Right lobe of liver (tissue), 6 donors: ENCODE data around the gene CCL7. TPM values are rescaled to one million over a fixed set of nuclear protein-coding genes. Genes with fewer than 3 reads are reported as not detected.

ENCODE experiments used
- ATAC-seq, 4 donors: fragments of 200-7000 bp; cut with Tn5 transposase; one replicate each; pipeline ENCODE4 v1.9.1; 2020; ENCODE audit warnings: mild to moderate bottlenecking in 4 of 4, moderate library complexity in 4 of 4
- DNase-seq, 3 donors: peaks; one replicate each; pipeline ENCODE4 v3.0.0-alpha.2; 2020
- H3K27ac ChIP-seq, 3 donors: fragments of 200-600 bp; one replicate each; pipeline ENCODE4 v1.8.0; 2022
- H3K27me3 ChIP-seq, 2 donors: fragments of 200-600 bp; one replicate each; pipeline ENCODE4 v1.8.0; 2022
- H3K36me3 ChIP-seq, 4 donors: fragments of 200-600 bp; sonication (generic) in 1 of 4; one replicate each; pipeline versions ENCODE4 v1.5.1 to v1.8.0; 2017 to 2022; ENCODE audit warnings: control low read depth in 1 of 4
- H3K4me1 ChIP-seq, 4 donors: fragments of 200-600 bp; sonication (generic) in 1 of 4; one replicate each; pipeline versions ENCODE4 v1.5.1 to v1.8.0; 2017 to 2022; ENCODE audit warnings: control low read depth in 1 of 4
- H3K4me3 ChIP-seq, 3 donors: fragments of 200-600 bp; one replicate each; pipeline ENCODE4 v1.8.0; 2022
- H3K9me3 ChIP-seq, 4 donors: fragments of 200-600 bp; sonication (generic) in 1 of 4; one replicate each; pipeline versions ENCODE4 v1.5.1 to v1.8.0; 2017 to 2022; ENCODE audit warnings: control low read depth in 1 of 4
- POLR2A ChIP-seq: fragments of 450-650 bp; IDR thresholded peaks from one replicate; pipeline ENCODE4 v1.6.1; 2017; ENCODE audit warnings: antibody characterized with exemption, mild to moderate bottlenecking
- WGBS: methylation state at CpG from one replicate; pipeline ENCODE4 v1.1.6; 2018; ENCODE audit warnings: low coverage, low lambda C conversion rate; ENCODE audit not compliant: insufficient coverage; ENCODE audit errors: missing lambda C conversion rate; 5-methylcytosine and 5-hydroxymethylcytosine counted together
- intact Hi-C, 2 donors: fragments of 100-400 bp; cut with DNase I; formaldehyde crosslinking; loops; one replicate each; pipeline versions ENCODE4 v1.11.2 to v1.14.1; 2022
- total RNA-seq, 6 experiments: library from RNA; depleted of rRNA in 2 of 6; stranded (reverse); fragments of >200 nt in 2 of 6; fragmentation: NEBNext Ultra II Directional in 3 of 6; extraction: Animal tissue kit (Norgen Biotek cat#: 25700) in 3 of 6; gene quantifications; one replicate each; pipeline versions ENCODE4 v1.1.0 to v1.2.4, GENCODE V29; 2016 to 2023
- TF ChIP-seq, protein P1 (sequence below), 4 donors: fragments of 200-600 bp in 3 of 4; fragments of 450-650 bp in 1 of 4; IDR thresholded peaks; one replicate each; pipeline versions ENCODE4 v1.5.1 to v1.8.0; 2016 to 2022; ENCODE audit warnings: antibody characterized with exemption in 4 of 4, mild to moderate bottlenecking in 2 of 4
- donor health status: DM: no; HTN: yes; CAD: no.
- donor health status: DM: no; HTN: no; CAD: no.
- donor health status: DM: no; HTN: no; CAD: no.
- donor health status: DM: no; HTN: yes; CAD: no.
- donor health status: DM: no; HTN: yes; CAD: no.

The CCL7 gene
- total RNA-seq, 6 experiments from 2014 or later, result not detected

DNA sequence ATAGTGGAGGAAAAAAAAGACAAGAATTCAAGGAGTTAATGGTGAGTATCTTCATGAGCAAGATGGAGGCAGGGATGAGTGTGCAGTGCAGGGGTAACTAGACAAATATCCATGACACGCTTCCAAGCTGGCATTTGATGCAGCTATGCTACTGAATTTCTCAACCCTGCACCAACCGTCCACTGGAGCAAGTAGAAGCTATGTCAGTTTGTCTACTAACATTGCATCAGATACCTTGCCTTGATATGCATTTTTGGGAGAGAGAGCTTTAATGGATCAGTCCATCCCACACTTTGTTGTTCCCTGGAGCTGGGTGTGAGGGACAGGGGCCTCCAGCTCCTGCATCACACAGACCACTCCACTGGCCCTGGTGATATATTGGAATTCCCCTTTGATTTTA, 32.0 kb downstream of the CCL7 start:
- Histone ChIP-seq H3K36me3 (no peaks in the 10 kb centered on the region), H3K4me1 (no peaks in the 10 kb centered on the region), H3K9me3 (no peaks in the 10 kb centered on the region), H3K4me3 (no peak overlapping the region), H3K27ac (no peak overlapping the region), H3K27me3 (no peaks in the 10 kb centered on the region)
- DNase-seq (no peak), ATAC-seq (no peak)
- WGBS, result 75% methylated on average over 1 of the region's 2 CpGs
- intact Hi-C loops, result loop anchor here in 1 of 2 donors (10.0 kb wide), 1 partner anchor 97 kb away; no protein-coding TSS in a partner anchor
- TF ChIP-seq POLR2A, result no peak
- TF ChIP-seq, protein P1, sequence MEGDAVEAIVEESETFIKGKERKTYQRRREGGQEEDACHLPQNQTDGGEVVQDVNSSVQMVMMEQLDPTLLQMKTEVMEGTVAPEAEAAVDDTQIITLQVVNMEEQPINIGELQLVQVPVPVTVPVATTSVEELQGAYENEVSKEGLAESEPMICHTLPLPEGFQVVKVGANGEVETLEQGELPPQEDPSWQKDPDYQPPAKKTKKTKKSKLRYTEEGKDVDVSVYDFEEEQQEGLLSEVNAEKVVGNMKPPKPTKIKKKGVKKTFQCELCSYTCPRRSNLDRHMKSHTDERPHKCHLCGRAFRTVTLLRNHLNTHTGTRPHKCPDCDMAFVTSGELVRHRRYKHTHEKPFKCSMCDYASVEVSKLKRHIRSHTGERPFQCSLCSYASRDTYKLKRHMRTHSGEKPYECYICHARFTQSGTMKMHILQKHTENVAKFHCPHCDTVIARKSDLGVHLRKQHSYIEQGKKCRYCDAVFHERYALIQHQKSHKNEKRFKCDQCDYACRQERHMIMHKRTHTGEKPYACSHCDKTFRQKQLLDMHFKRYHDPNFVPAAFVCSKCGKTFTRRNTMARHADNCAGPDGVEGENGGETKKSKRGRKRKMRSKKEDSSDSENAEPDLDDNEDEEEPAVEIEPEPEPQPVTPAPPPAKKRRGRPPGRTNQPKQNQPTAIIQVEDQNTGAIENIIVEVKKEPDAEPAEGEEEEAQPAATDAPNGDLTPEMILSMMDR (IDR thresholded peaks at IDR 0.05), result no peak

DNA sequence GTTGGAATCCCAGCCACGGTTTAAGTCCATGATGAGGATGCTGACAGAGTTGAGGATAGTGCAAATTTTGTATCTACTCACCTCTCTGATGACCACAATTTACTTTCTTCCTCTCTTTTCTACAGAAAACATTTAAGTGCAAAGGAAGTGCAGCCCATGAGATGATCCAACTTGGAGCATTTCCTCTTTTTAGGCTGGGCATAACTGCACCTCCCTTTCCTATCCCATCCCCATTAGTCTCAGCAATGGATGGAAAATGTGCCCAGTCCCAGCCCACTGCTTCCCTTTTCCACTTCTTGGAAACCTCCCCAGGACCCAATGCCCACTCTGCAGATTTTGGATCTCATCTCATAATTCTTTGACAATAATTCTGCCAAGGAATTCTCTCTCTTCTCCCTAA, 32.6 kb downstream of the CCL7 start:
- TF ChIP-seq POLR2A, result no peak
- TF ChIP-seq, protein P1 (IDR thresholded peaks at IDR 0.05), result no peak
- Histone ChIP-seq H3K27me3 (no peaks in the 10 kb centered on the region), H3K27ac (no peak overlapping the region), H3K9me3 (no peaks in the 10 kb centered on the region), H3K36me3 (no peaks in the 10 kb centered on the region), H3K4me3 (no peak overlapping the region), H3K4me1 (no peaks in the 10 kb centered on the region)
- intact Hi-C loops, result loop anchor here in 1 of 2 donors (10.0 kb wide), 1 partner anchor 98 kb away; no protein-coding TSS in a partner anchor
- WGBS, result 67% methylated on average over 1 of the region's 1 CpG
- DNase-seq (no peak), ATAC-seq (no peak)

DNA sequence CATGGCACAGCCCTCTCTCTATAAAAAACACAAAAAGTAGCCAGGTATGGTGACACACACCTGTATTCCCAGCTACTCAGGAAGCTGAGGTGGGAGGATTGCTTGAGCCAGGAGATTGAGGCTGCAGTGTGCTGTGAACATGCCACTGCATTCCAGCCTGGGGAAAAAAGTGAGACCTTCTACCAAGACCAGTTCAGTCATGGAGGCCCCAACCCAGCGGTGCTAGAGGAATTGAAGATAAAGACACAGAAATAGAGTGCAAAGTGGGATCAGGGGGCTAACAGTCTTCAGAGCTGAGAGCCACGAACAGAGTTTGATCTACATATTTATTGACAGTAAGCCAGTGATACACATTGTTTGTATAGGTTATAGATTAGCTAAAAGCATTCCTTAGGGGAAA, 33.6 kb downstream of the CCL7 start:
- H3K27me3 ChIP-seq, result no peaks in the 10 kb centered on the region
- DNase-seq (no peak), ATAC-seq (no peak)
- 29% methylated on average over 1 of the region's 2 CpGs for WGBS
- H3K9me3 ChIP-seq, result no peaks in the 10 kb centered on the region
- TF ChIP-seq, protein P1 (IDR thresholded peaks at IDR 0.05), result no peak
- TF ChIP-seq POLR2A, result no peak
- no peak overlapping the region for H3K27ac ChIP-seq
- intact Hi-C loops, result loop anchor here in 1 of 2 donors (10.0 kb wide), 1 partner anchor 99 kb away; no protein-coding TSS in a partner anchor
- H3K4me3 ChIP-seq, result no peak overlapping the region
- no peaks in the 10 kb centered on the region for H3K4me1 ChIP-seq
- no peaks in the 10 kb centered on the region for H3K36me3 ChIP-seq

DNA sequence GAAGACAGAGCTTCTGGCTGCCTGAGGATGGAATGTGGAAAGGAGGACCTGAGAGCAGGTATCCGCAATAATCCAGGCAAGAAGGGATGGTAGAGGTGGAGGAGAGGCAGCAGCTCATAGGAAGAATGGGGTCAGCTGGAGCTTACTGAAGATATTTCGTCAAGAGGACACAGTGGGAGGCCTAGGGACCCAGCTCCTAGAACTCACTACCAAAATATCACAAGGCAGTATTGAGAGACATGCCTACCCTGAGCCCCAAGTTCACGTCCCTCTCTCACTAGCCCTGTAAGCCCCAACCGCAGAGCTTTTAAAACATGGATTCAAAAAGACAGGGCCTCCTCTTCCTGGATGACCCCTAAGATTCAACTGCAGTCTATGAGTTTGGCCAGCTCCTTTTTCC, 35.0 kb downstream of the CCL7 start:
- Histone ChIP-seq H3K4me1 (no peaks in the 10 kb centered on the region), H3K27ac (no peak overlapping the region), H3K9me3 (no peaks in the 10 kb centered on the region), H3K4me3 (no peak overlapping the region), H3K27me3 (no peaks in the 10 kb centered on the region), H3K36me3 (no peaks in the 10 kb centered on the region)
- no CpG with 5 or more reads among the region's 4 CpGs for WGBS
- intact Hi-C loops, result loop anchor here in 1 of 2 donors (10.0 kb wide), 1 partner anchor 100 kb away; no protein-coding TSS in a partner anchor
- TF ChIP-seq, protein P1 (IDR thresholded peaks at IDR 0.05), result no peak
- no peak for TF ChIP-seq POLR2A
- DNase-seq (no peak), ATAC-seq (no peak)

DNA sequence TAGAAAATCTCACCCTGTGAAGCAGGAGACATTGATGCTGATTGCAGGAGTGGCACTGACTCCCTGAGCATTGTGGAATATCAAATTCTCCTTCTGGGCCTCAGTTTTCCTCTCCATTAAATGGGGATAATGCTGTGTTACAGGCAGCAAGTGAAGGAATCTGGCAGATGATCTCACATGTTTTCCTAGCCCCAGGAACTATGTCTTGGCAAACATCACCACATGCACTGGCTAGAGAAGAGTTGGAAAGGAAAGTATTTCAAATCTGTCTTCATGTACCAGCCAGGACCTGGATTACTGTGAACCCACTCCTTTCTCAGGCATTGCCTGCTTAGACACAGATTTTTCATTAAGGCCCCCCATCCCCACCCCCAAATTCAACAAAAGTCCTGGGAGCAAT, 35.6 kb downstream of the CCL7 start:
- H3K9me3 ChIP-seq, result no peaks in the 10 kb centered on the region
- no peaks in the 10 kb centered on the region for H3K36me3 ChIP-seq
- no peak for DNase-seq
- H3K27me3 ChIP-seq, result no peaks in the 10 kb centered on the region
- H3K4me3 ChIP-seq, result no peak overlapping the region
- no peak for ATAC-seq
- TF ChIP-seq, protein P1 (IDR thresholded peaks at IDR 0.05), result no peak
- TF ChIP-seq POLR2A, result no peak
- intact Hi-C loops, result loop anchor here in 1 of 2 donors (10.0 kb wide), 1 partner anchor 101 kb away; no protein-coding TSS in a partner anchor
- H3K4me1 ChIP-seq, result no peaks in the 10 kb centered on the region
- no peak overlapping the region for H3K27ac ChIP-seq
